ENCODE data around the gene FOXP1.

DNA sequence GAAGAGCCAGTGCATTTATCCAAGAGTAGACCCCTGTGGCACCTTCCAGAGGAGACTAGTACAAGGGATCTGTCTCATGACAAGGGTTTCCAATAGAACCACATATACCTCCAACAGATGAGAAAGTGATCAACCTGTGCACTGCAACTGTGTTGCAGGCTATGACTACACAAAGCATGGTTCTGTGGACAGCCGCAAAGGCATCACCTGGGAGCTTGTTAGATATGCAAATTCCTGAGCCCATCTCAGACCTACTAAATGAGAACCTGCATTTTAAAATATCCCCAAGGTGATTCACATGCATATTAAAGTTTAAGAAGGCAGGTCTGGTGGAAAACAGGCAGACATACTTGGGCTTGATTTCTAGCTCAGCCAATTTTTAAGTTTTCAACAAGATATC, 368.7 kb downstream of the FOXP1 start:
- no peak for TF ChIP-seq SMC3 (conservative IDR thresholded peaks at IDR 0.05; ENCODE audit: poor library complexity)
- TF ChIP-seq, protein P1, sequence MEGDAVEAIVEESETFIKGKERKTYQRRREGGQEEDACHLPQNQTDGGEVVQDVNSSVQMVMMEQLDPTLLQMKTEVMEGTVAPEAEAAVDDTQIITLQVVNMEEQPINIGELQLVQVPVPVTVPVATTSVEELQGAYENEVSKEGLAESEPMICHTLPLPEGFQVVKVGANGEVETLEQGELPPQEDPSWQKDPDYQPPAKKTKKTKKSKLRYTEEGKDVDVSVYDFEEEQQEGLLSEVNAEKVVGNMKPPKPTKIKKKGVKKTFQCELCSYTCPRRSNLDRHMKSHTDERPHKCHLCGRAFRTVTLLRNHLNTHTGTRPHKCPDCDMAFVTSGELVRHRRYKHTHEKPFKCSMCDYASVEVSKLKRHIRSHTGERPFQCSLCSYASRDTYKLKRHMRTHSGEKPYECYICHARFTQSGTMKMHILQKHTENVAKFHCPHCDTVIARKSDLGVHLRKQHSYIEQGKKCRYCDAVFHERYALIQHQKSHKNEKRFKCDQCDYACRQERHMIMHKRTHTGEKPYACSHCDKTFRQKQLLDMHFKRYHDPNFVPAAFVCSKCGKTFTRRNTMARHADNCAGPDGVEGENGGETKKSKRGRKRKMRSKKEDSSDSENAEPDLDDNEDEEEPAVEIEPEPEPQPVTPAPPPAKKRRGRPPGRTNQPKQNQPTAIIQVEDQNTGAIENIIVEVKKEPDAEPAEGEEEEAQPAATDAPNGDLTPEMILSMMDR (IDR thresholded peaks at IDR 0.05; ENCODE audit: poor library complexity, severe bottlenecking): no peak
- no peak for TF ChIP-seq EP300 (conservative IDR thresholded peaks at IDR 0.05; ENCODE audit: poor library complexity, severe bottlenecking)
- TF ChIP-seq EZH2 (IDR thresholded peaks at IDR 0.05; ENCODE audit: borderline replicate concordance, insufficient read depth, low read length, poor library complexity, severe bottlenecking): no peak
- no peak for TF ChIP-seq POLR2AphosphoS5 (IDR thresholded peaks at IDR 0.05)
